SK-N-SH (cell line): Measurements from ENCODE around the gene TRAPPC6A. TPM values are rescaled to one million over a fixed set of nuclear protein-coding genes. Genes with fewer than 3 reads are reported as not detected.

Experiments used
- CTCF ChIA-PET: fragments of 300-600, 350-600 bp; formaldehyde crosslinking; extraction: SDS; loops from one replicate; lab custom pipeline; 2021; lab: Yijun Ruan, JAX
- POLR2A ChIA-PET: fragments of 350-600 bp; sonication (Branson Sonifier 250); formaldehyde crosslinking; extraction: SDS; loops from one replicate; lab custom pipeline; 2020; ENCODE audit warnings: antibody characterized with exemption, inconsistent platforms; lab: Yijun Ruan, JAX
- DNase-seq: peaks from one replicate; pipeline ENCODE4 v3.0.0; 2012
- H2AFZ ChIP-seq: fragments of 200-600 bp; sonication (generic); 2 replicates; pipeline ENCODE4 v1.8.1; 2016; ENCODE audit warnings: antibody characterized with exemption, mild to moderate bottlenecking, low read depth
- H3F3A ChIP-seq: fragments of 200-600 bp; sonication (generic); replicated peaks from 2 replicates; pipeline ENCODE3; 2016; ENCODE audit warnings: antibody characterized with exemption, mild to moderate bottlenecking; ENCODE audit not compliant: insufficient read depth
- H3K27ac ChIP-seq, 2 experiments: fragments of 200-500 bp in 1 of 2; fragments of 200-600 bp in 1 of 2; sonication (Bioruptor generic) in 1 of 2; sonication (generic), shearing (Covaris generic) in 1 of 2; 2 replicates each; pipeline versions ENCODE4 v1.5.1 to v1.6.1; 2014 to 2016; ENCODE audit warnings: low read depth in 2 of 2, inconsistent platforms in 1 of 2, low read length in 1 of 2, mild to moderate bottlenecking in 1 of 2, mixed read lengths in 1 of 2
- H3K27me3 ChIP-seq: fragments of 200-600 bp; sonication (generic), shearing (Covaris generic); 2 replicates; pipeline ENCODE4 v1.6.1; 2016; ENCODE audit warnings: mixed run types; ENCODE audit not compliant: insufficient read depth
- H3K36me3 ChIP-seq, 2 experiments: fragments of 200-500 bp in 1 of 2; fragments of 200-600 bp in 1 of 2; sonication (Bioruptor generic) in 1 of 2; sonication (generic) in 1 of 2; replicated peaks in 1 of 2; 2 replicates each; pipeline versions ENCODE3 to v1.5.1; 2014 to 2016; ENCODE audit warnings: low read length in 1 of 2, mild to moderate bottlenecking in 1 of 2; ENCODE audit not compliant: insufficient read depth in 2 of 2, control insufficient read depth in 1 of 2
- H3K4me1 ChIP-seq, 2 experiments: fragments of 200-500 bp in 1 of 2; fragments of 200-600 bp in 1 of 2; sonication (Bioruptor generic) in 1 of 2; sonication (generic), shearing (Covaris generic) in 1 of 2; 2 replicates each; pipeline versions ENCODE4 v1.5.1 to v1.6.1; 2014 to 2016; ENCODE audit warnings: low read depth in 1 of 2, low read length in 1 of 2, mixed run types in 1 of 2; ENCODE audit not compliant: insufficient read depth in 2 of 2, control insufficient read depth in 1 of 2
- H3K4me2 ChIP-seq: fragments of 200-600 bp; sonication (generic), shearing (Covaris generic); 2 replicates; pipeline ENCODE4 v1.6.1; 2017; ENCODE audit warnings: mixed run types
- H3K4me3 ChIP-seq, 2 experiments: fragments of 200-500 bp in 1 of 2; fragments of 200-600 bp in 1 of 2; sonication (Bioruptor generic) in 1 of 2; sonication (generic), shearing (Covaris generic) in 1 of 2; 2 replicates each; pipeline versions ENCODE4 v1.5.1 to v1.8.1; 2014 to 2016; ENCODE audit warnings: low read depth in 2 of 2, inconsistent platforms in 1 of 2, low read length in 1 of 2, mild to moderate bottlenecking in 1 of 2, mixed read lengths in 1 of 2, moderate library complexity in 1 of 2
- H3K79me2 ChIP-seq: fragments of 200-600 bp; sonication (generic); 2 replicates; pipeline ENCODE4 v1.8.1; 2017; ENCODE audit warnings: mild to moderate bottlenecking; ENCODE audit not compliant: insufficient read depth
- H3K9ac ChIP-seq: fragments of 200-600 bp; sonication (generic); 2 replicates; pipeline ENCODE4 v1.6.1; 2017; ENCODE audit warnings: mixed run types
- H3K9me2 ChIP-seq: fragments of 200-600 bp; sonication (generic); 2 replicates; pipeline ENCODE4 v1.6.1; 2017; ENCODE audit warnings: mixed run types
- H3K9me3 ChIP-seq: fragments of 200-600 bp; sonication (generic); 2 replicates; pipeline ENCODE4 v1.6.1; 2017; ENCODE audit warnings: mixed run types, mild to moderate bottlenecking, moderate library complexity
- H4K20me1 ChIP-seq: fragments of 200-600 bp; sonication (generic); 2 replicates; pipeline ENCODE4 v1.6.1; 2017; ENCODE audit warnings: mild to moderate bottlenecking, mixed run types; ENCODE audit not compliant: insufficient read depth
- CHD2 ChIP-seq: fragments of 150-350 bp; IDR thresholded peaks from 2 replicates; pipeline ENCODE4 v1.6.1; 2018; ENCODE audit warnings: low read length; ENCODE audit not compliant: partially characterized antibody
- CTCF ChIP-seq: fragments of 200-600 bp; sonication (generic); IDR thresholded peaks from 2 replicates; pipeline ENCODE4 v1.6.1; 2017; ENCODE audit warnings: antibody characterized with exemption, mild to moderate bottlenecking, moderate library complexity
- FOSL2 ChIP-seq: IDR thresholded peaks from 2 replicates; pipeline ENCODE4 v1.4.0; 2012; ENCODE audit warnings: low read depth, mild to moderate bottlenecking, moderate library complexity, borderline replicate concordance
- GABPA ChIP-seq: IDR thresholded peaks from 2 replicates; pipeline ENCODE4 v1.4.0; 2012; ENCODE audit warnings: low read depth, mild to moderate bottlenecking
- GATA2 ChIP-seq: sonication (generic); formaldehyde crosslinking; IDR thresholded peaks from 2 replicates; pipeline ENCODE4 v1.5.0; 2020; ENCODE audit warnings: mild to moderate bottlenecking, missing genetic modification reagents
- JUND ChIP-seq: IDR thresholded peaks from 2 replicates; pipeline ENCODE4 v1.4.0; 2012
- MAX ChIP-seq: IDR thresholded peaks from 2 replicates; pipeline ENCODE4 v1.4.0; 2012; ENCODE audit warnings: low read depth
- PBX3 ChIP-seq: IDR thresholded peaks from 2 replicates; pipeline ENCODE4; 2012
- RAD21 ChIP-seq: IDR thresholded peaks from 2 replicates; pipeline ENCODE4 v1.6.1; 2012; ENCODE audit warnings: mild to moderate bottlenecking, low read length
- REST ChIP-seq: IDR thresholded peaks from 2 replicates; pipeline ENCODE4 v1.6.1; 2012; ENCODE audit warnings: mild to moderate bottlenecking, low read depth, low read length, moderate library complexity
- SIN3A ChIP-seq: IDR thresholded peaks from 2 replicates; pipeline ENCODE4 v1.6.1; 2012; ENCODE audit warnings: low read depth, mild to moderate bottlenecking, low read length, moderate library complexity, borderline replicate concordance
- SMC3 ChIP-seq: IDR thresholded peaks from 2 replicates; pipeline ENCODE4 v1.6.1; 2012; ENCODE audit warnings: low read depth, low read length, improper control_type of control experiment
- TAF1 ChIP-seq: IDR thresholded peaks from 2 replicates; pipeline ENCODE4 v1.6.1; 2012; ENCODE audit warnings: low read depth, mild to moderate bottlenecking, low read length, moderate library complexity, borderline replicate concordance
- TCF12 ChIP-seq: IDR thresholded peaks from 2 replicates; pipeline ENCODE4 v1.4.0; 2012
- WGBS: methylation state at CpG from one replicate; pipeline ENCODE4 v1.1.6; 2017; ENCODE audit warnings: low lambda C conversion rate; 5-methylcytosine and 5-hydroxymethylcytosine counted together
- polyA plus RNA-seq, 3 experiments: library from polyadenylated mRNA; depleted of rRNA; stranded (reverse); fragments of >200 nt; gene quantifications; 2 replicates each; pipeline ENCODE4 v1.2.3, GENCODE V29; 2012

TRAPPC6A gene
- polyA plus RNA-seq, 1 of the 3 experiments (the other 2 are of a cell fraction), result 59.0 TPM

GRCh38 chr19:45141203-45141900 is 36.7 kb downstream of the TRAPPC6A start:
- Histone ChIP-seq H3K4me1 (peaks cover 0 to 21% of the 10 kb centered on the region in 2 experiments; a peak in 1 of 4 replicates), H3K36me3 (peaks cover 0 to 37% of the 10 kb centered on the region in 2 experiments), H3F3A (no peaks in the 10 kb centered on the region), H3K9me3 (no peaks in the 10 kb centered on the region), H3K4me3 (no peak overlapping the region), H3K9ac (no peak overlapping the region), H2AFZ (no peak overlapping the region), H3K9me2 (no peaks in the 10 kb centered on the region), H3K27me3 (no peaks in the 10 kb centered on the region), H4K20me1 (0 out of 2 replicates have a peak, but pooled peaks cover 9% of the 10 kb centered on the region), H3K27ac (no peak overlapping the region), H3K79me2 (peaks cover 18% of the 10 kb centered on the region; the same call in 1 of the 2 replicates), H3K4me2 (no peak overlapping the region)
- WGBS, result 96% methylated on average over 26 of the region's 28 CpGs
- TF ChIP-seq MAX, result no peak
- TF ChIP-seq TCF12, result no peak
- TF ChIP-seq TAF1, result no peak
- no peak for TF ChIP-seq JUND
- TF ChIP-seq PBX3, result no peak
- no peak for TF ChIP-seq GATA2 (CRISPR knock-in tag)
- no peak for TF ChIP-seq SMC3
- TF ChIP-seq FOSL2, result no peak
- no peak for TF ChIP-seq REST
- no peak for TF ChIP-seq CHD2
- no peak for TF ChIP-seq RAD21
- TF ChIP-seq SIN3A, result no peak
- TF ChIP-seq GABPA, result no peak
- TF ChIP-seq CTCF, result no peak
- ChIA-PET POLR2A (no interaction called here), CTCF (interaction anchor here (0.7 to 2.0 kb wide), 3 partner anchors 11 to 197 kb away, joined by 3 to 8 read pairs (median 7); no protein-coding TSS in a partner anchor)
- no peak for DNase-seq
